Kidney tubule cell (primary cell): ENCODE data around the gene ZNF8.
A peak's percentile ranks its signal among the peaks of the same experiment; 100 is the strongest.
"Not testable (repeated sequence)": the region's sequence is repeated elsewhere in the genome, so short reads cannot be mapped to it uniquely, and the experiment has no call there.

Experiments
- DNase-seq: peaks from one replicate; pipeline ENCODE4 v3.0.0-alpha.2; 2018; ENCODE audit warnings: low spot score

Gene ZNF8

DNA sequence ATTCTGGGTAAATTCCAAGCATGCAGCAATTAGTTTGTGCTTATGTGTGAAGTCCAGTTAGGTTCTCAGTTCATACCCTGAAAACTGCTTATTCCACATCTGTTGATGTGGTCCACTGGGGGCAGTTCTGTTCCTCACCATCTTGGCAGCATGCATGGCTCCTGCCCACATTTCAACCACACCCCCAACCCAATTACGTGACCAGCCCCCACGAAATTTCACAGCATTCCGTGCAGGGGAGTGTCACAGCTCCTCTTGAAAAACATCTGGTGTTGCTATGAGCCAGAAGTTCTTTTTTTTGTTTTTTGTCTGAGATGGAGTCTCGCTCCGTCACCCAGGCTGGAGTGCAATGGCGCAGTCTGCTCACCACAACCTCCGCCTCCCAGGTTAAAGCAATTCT, 17.3 kb downstream of the ZNF8 start:
- no peak for DNase-seq

DNA sequence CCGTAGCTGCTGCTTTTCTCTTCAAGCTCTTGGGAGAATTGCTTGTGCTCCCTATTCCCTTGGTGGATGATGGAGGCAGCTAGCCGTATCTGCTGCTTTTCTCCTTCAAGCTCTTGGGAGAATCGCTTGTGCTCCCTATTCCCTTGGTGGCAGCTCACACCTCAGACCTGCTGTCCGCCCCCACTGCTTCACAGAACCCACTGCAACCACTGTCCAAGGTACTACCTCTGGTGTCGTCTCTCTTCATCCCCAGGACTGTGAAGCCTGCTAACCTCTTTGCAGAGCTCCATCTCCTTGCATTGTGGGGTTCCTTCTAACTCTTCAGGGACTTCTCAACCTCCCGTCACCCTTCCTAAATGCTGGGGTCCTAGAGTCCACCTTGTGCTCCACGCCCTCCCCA, 21.9 kb downstream of the ZNF8 start:
- DNase-seq = no peak

DNA sequence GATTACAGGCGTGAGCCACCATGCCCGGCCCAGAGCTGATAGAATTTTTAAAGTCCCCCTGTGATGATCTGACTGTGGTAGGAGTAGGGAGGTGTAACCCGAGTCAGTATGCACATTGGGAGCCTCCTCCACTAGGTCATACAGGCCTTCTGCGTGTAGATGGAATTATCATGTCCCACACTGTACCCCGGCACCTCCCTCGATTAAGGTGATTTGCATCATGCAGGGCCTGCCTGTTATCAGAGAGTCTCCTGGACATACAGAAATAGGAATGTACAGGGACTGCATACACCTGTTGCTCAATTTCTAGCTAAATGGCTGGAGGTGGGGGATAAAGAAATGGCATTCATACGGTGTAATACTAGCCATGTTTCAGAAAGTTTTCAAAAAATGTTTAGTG, 25.5 kb downstream of the ZNF8 start:
- no peak for DNase-seq

DNA sequence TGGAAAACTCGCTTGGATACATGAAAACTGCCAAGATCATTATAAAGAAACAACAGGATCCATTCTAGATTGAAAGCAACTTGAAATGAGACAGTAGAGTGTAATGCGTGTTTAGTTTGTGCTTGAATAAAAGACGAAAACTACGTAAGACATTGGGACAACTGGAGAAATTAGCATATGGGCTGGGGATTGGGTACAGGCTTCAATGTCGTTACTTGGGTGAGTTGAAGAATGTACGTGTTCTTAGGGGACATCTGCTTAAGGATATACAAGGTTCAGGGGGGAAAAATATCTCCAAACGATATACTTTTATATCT, 26.0 kb downstream of the ZNF8 start:
- no peak for DNase-seq

DNA sequence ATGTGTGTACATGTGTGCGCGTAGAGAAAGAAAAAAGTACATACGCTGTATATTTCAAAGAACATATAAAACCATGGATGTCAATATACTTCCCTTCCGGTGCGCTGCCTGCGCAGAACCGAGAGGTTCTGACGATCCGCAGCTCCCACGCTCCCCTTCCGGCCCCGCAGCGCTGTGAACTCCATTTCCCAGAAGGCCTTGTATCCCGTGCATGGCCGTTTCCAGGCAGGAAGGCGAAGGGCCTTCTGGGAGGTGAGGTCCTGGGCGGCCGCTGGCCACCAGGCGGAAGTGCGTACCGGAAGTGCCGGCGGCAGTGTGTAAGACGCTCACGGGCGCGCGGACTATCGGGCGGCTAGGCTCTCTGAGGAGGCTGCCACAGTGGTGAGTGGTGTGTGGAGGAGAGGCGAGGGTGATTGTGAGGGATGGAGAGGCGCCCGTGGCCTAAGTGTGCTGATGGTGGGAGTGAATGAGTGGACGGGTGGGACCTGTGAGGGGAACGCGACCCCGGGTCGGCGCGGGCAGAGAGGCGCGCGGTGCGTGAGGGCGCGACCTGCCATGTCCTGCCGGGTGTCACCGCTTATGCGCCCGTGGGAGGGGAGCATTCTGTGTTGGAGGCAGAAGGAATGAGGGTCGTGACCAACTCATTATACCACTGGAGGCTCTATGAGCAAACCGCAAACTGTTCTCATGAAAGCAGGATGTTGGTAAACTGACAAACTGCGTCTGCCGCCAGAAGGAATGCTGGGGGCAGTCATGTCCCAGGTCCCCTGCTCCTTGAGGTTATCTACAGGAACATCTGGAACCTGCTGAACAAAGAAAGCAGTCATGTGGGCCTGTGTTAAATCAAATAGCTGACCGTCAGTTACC, 26.5 kb downstream of the ZNF8 start, which contains the start of gene ERVK3-1:
ERVK3-1 (plus strand) TSS at position 313 of the 867 bp plus-strand sequence. CDS start 6,792 bp downstream, outside the sequence.
- DNase-seq = peak; percentile 98

DNA sequence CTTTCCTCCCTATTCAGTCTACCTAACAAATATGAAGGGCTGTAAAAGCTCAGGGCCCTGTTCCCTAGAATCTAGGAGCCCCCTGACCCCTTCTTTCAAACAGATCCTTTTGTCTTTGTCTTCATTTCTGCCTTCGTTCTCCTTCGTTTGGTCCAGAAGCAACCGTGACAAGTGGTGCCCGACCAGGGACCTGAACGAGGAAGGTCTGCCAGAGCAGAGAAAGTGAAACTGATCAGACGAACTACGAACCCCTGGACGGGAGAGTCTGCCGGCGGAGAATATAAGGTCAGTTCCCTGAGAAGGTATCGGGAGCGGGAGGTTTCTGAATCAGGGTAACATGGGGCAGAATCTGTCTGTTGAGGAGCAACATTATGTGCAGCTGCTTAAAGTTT, 27.2 kb downstream of the ZNF8 start:
- no peak for DNase-seq

DNA sequence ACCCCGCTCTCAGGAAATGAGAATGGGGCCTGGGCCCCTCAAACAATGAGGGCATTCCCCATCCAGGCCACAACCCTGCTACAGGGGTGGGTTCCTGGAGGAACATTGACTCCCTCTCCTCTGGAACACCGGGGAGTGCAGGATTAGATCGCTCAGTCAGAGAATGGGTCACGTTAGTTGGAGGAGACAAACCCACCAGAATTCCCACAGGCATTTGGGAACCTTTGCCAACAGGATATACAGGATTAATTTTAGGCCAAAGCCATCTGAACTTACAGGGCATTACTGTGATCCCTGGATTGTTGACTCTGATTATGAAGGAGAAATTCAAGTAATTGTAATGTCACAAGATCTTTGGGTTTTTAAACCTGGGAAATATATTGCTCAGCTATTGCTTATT, 29.0 kb downstream of the ZNF8 start:
- DNase-seq = no peak

DNA sequence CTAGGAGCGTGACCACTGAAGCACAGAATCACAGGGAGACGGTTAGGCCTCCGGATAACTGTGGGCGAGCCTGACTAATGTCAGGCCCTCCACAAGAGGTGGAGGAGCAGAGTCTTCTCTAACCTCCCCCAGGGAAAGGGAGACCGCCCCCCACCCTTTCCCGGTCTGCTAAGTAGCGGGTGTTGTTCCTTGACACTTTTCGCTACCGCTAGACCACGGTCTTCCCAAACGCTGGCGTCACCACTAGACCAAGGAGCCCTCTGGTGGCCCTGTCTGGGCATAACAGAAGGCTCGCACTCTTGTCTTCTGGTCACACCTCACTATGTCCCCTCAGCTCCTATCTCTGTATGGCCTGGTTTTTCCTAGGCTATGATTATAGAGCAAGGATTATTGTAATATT, 31.9 kb downstream of the ZNF8 start:
- not testable (repeated sequence) for DNase-seq

DNA sequence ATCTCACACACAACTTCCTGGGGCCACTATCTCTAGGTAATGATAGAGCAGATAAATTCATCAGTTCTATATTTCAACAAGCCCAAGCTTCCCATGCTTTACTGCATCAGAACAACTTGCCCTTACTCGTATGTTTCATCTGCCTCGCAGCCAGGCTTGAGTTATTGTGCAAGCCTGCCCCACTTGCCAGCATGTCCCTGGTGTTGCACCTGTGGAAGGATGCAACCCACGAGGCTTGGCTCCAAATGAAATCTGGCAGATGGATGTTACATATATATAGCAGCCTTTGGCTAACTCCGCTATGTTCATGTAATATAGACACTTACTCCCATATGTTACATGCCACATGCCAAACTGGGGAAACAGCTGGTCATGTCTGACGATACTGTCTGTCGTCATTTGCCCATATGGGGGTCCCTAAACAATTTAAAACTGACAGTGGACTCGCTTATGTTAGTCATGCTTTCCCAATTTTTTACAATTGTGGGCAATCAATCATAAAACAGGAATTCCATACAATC, 32.6 kb downstream of the ZNF8 start:
- no peak for DNase-seq

DNA sequence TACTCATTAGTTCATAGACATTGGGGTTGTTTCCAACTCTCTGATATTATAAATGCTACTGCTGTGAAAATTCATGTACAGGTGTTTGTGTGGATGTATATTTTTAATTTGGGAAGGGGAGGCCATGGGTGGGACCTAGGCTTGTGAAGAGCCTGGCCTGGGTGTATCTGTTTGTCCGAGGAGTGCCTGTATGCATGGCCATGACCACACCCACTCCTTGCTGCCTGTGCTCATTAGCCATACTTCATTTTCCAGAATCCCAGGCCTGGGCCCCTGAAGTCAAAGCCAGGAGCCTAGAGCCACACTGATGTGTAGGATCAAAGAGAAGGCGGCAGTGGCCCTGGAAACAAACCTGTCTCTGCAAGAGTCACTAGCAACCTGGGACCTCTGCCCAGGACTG, 36.8 kb downstream of the ZNF8 start:
- DNase-seq = no peak

DNA sequence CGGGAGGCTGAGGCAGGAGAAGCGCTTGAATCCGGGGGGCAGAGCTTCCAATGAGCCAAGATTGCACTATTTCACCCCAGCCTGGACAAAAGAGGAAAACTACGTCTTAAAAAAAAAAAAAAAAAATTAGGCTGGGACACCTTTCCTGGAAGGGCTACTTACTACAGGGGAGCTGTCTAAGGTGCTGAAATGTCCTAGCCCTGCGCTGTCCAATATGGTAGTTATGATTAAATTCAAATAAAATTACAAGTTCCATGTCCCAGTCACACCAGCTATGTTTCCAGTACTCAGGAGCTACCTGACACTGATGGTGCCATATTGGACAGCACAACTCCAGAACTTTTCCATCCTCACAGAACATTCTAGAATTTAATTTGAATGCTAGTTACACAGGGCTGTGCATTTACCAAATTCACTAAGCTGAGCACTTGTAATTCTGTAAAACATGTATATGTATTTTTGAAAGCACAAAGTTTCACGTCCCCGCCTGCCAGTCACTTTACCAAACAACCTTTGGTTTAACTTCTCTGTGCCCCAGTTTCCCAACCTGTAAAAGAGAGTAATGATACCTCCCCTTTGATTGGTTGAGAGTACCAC, 38.8 kb downstream of the ZNF8 start:
- peak; percentile 47 for DNase-seq

DNA sequence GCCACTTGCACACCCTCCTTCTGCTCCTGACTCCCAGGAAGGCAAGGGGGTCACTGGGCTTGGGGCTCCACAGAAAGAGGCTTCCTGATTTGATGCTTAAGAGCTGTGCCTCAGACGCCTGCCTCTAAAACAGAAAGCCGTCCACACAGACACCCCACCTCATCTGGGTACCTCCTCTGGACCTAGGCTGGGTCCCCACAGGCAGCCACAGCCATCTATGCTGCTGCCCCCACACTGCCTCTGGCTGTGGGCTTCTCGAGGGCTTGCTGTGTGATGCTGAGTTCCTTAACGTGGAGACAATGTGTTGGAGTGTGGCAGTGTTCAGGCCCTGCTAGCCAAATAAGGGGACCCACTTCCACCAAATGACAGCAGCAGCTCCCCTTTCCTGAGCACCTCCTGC, 39.5 kb downstream of the ZNF8 start:
- DNase-seq = no peak

DNA sequence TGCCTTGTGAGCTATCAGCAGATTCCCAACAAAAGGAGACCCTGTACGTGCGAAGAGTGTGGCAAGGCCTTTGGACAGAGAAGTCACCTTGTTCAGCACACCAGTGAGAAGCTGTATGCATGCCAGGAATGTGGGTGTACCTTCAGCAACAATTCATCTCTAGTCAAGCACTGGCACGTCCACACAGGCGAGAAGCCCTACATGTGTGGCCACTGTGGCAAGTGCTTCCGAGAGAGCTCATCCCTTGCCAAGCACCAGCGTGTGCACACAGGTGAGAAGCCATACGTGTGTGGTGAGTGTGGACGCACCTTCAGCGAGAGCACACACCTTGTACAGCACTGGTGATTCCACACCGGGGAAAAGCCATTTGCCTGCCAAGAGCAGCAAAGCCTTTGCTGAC, 40.5 kb downstream of the ZNF8 start:
- no peak for DNase-seq

DNA sequence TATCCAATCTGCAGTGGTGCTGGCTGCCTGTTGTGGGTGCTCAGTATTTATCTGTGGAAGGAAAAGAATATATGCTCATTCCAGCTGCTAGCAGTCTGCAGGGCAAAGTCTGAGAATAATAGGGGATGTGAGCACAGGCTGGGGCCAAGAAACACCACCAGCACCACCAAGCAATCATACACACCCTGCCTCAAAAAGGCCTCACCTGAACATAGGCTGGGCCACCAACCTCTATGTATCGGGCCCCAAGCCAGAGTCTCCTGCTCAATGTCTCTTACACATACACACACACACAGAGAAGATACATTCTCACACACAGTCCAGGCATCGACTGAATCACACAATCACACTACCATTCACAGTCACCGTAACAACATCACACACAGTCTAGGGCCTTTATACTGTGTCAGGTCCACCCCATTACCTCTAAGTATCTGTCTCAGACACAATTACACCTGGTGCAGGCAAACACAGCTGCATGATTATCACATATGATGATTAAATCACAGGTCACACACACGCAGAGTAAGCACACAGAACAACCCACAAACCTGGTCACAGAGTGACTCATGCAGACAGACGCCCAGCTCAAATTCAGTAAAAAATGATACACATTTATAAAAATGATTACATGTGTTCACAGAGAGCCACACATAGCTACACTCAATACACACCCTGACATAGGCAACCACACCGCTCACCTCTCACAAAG, 46.7 kb downstream of the ZNF8 start:
- DNase-seq = peak; percentile 30

DNA sequence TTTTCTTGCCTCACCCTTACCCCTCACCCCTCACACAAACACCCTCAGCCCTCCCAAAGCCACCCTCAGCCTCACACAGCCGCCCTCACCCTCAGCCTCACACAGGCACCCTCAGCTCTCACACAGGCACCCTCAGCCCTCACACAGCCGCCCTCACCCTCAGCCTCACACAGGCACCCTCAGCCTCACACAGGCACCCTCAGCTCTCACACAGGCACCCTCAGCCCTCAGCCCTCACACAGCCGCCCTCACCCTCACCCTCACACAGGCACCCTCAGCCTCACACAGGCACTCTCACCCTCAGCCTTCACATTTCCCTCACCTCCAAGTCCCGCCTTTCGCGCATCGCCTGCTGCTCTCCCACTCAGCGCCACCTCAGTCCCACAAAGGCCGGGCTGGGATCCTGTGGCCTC, 47.8 kb downstream of the ZNF8 start:
- DNase-seq = no peak

DNA sequence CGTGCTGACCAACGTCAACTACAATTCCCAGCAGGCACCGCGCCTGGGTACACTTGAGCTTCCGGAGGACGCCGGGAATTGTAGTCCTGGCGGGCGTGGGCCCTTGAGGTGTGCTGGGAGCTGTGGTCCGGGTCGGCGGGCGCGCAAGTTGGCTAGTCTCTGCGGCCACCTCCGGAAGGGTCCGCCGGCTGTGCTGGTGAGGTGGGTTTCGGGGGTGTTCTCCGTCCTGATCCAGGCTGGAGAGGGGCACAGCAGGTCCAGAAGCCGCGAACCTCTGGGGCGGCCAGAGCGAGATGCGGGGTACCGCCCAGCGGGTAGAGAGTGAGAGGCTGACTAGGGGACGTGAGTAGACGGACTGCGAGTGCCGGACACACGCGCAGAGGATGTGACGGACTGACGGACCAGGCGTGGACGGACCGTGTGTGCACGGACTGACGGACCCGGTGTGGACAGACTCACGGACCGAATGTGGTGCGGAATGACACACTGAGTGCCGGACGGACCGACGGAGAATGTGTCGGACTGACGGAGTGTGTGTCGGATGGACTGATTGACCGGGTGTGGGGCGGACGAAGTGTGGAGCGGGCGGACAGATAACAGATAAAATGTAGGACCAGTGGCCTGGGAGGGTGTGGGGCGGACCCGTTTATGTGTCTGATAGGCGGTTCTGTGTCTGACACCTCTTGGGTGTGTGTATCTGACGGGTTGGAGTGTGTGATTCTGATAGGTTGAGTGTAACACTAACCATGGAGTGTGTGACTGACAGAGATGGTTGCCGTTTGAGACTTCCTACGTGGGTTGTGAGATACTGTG, 48.4 kb downstream of the ZNF8 start, which contains the start of gene ZSCAN22:
ZSCAN22 (plus strand) TSS at position 81 of the 813 bp plus-strand sequence. CDS start 7,809 bp downstream, outside the sequence.
- DNase-seq = peak; percentile 97

DNA sequence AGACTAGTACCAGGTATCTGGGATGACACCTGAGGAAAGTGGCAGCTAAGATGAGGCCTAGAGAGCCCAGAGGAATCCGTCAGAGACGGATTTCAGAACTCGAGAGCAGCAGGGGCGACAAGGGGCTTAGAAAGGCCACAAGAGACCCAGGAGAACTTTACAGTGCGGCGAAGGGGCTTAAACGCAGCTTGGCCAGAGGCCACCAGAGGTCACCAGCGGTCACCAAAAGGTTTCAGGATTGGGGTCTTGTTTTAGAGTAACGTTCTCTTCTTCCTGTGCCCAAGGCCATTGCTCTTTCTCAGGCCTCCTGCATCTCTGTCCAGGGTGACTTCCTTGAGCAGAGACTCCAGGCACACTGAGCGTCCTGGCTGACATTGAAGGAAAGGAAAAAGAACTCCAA, 50.2 kb downstream of the ZNF8 start:
- no peak for DNase-seq

DNA sequence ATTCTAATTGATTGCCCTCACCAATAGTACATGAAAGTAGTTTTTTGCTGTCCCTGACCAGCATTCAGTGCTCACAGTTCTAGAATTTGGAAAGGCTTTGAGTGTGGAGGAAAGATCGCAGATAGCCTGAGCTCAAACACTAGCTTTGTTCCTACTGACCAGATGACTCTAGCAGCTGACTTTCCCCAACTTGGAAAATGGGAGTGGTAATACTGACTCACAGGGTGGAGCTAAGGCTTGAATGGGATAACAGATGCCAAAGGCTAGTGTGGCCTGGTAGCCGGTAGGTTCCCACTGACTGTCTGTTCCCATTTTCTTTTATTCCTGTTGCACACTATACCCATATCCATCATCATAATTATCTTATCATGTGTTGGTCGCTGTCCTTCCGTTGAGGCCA, 51.7 kb downstream of the ZNF8 start:
- DNase-seq = peak; percentile 46

DNA sequence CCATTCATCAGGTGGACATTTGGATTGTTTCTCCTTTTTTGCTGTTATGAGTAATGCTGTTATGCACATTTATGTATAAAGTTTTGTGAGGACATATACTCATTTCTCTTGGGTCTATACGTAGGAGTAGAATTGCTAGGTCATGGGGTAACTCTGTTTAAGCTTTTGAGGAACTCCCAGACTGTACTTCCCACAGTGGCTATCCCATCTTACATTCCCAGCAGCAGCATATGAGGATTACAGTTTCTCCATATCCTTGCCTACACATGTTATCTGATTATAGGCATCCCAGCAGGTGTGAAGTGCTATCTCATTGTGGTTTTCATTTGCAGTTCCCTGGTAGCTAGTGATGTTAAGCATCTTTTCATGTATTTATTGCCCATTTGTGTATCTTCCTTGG, 53.9 kb downstream of the ZNF8 start:
- no peak for DNase-seq

DNA sequence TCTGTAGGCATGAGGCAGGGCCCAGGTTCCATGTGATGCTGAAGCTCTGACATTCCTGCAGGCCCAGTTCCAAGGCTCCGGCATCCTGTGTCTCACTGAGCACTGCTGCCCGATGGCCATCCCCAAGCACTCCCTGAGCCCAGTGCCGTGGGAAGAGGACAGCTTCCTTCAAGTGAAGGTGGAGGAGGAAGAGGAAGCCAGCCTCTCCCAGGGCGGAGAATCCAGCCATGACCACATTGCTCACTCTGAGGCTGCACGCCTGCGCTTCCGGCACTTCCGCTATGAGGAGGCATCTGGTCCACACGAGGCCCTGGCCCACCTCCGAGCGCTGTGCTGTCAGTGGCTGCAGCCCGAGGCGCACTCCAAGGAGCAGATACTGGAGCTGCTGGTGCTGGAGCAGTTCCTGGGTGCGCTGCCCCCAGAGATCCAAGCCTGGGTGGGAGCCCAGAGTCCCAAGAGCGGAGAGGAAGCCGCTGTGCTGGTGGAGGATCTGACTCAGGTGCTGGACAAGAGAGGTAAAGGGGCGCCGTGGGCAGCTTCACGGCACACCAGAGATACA, 56.0 kb downstream of the ZNF8 start:
- DNase-seq = no peak

DNA sequence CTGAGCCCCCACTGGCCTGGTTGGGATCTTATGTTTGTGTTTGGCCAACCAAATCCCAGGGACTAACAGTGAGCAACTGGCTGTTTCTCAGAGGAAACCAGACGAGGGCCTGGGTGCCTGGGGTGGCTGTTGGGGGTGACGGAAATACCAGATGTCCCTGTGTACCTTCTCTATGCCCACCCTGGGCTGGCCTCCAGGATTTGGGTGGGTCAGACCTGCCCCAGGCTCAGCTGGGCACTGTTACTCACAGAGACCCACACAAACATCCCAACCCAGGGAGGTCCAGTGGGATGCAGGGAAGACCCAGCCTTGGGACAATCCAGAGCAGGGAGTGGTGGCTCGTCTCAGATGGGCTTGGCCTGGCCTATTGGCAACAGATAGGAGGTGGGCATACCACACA, 56.9 kb downstream of the ZNF8 start:
- no peak for DNase-seq

DNA sequence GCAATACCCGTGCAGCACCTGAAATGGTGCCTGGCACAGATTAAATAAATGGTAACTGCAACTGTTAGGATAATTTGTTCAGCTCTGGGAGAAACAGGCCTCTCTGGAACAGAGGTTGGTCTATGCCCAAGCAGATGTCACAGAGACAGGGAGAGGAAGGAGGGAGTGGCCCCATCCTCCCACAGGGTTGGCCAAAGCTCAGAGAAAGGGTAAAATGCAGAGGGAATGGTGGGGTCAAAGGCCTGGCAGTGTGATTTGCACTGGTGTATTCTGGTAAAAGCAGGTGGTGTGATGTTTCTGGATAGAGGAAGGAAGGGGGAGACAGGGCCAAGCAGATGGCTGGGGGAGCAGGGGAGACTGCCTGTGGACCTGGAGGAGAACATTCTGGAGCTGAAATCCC, 57.5 kb downstream of the ZNF8 start:
- no peak for DNase-seq
